Fibroblast of skin of back (primary cell): Measurements from ENCODE around the gene BBS9.
"Not testable (repeated sequence)": the region's sequence is repeated elsewhere in the genome, so short reads cannot be mapped to it uniquely, and the experiment has no call there.

Experiments used
- DNase-seq: peaks from one replicate; pipeline ENCODE4 v3.0.0-alpha.2; 2013

The BBS9 gene

GRCh38 chr7:33200282-33200681 is 70.9 kb downstream of the BBS9 start:
- peak; percentile 1 for DNase-seq

GRCh38 chr7:33201821-33202220 is 72.5 kb downstream of the BBS9 start:
- peak; percentile 11 for DNase-seq

- DNase-seq = no peak
Observed at GRCh38 chr7:33210958-33211357, 81.6 kb downstream of the BBS9 start.

- no peak for DNase-seq
Observed at GRCh38 chr7:33212144-33212543, 82.8 kb downstream of the BBS9 start.

DNA sequence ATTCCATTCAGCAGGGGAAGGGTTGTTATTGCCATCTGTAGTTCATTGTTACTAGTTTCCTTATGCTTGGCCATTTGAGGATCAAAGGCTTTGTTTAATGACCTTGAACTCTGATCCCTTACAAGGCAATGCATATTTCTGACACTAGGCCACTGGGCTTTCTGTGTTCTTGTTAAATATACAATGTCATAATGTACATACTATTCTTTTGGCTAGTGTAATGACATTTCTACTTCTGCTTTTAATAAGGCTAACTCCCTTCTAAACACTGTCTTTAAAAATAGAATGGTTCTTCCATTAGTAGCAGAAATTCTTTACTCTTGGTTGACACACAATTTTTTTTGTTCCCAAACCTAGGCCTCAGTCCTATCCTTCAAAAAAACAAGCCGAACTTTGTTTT is 86.6 kb downstream of the BBS9 start:
- no peak for DNase-seq

GRCh38 chr7:33217595-33217994 is 88.2 kb downstream of the BBS9 start:
- no peak for DNase-seq

DNA sequence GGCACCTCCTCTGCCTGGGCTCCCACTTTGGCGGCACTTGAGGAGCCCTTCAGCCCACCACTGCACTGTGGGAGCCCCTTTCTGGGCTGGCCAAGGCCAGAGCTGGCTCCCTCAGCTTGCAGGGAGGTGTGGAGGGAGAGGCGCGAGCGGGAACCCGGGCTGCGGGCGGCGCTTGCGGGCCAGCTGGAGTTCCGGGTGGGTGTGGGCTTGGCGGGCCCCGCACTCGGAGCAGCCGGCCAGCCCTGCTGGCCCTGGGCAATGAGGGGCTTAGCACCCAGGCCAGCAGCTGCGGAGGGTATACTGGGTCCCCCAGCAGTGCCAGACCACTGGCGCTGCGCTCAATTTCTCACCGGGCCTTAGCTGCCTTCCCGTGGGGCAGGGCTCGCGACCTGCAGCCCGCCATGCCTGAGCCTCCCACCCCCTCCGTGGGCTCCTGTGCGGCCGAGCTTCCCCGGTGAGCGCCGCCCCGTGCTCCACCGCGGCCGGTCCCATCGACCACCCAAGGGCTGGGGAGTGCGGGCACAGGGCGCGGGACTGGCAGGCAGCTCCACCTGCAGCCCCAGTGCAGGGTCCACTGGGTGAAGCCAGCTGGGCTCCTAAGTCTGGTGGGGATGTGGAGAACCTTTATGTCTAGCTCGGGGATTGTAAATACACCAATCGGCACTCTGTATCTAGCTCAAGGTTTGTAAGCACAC is 89.6 kb downstream of the BBS9 start:
- DNase-seq = not testable (repeated sequence)

GRCh38 chr7:33220231-33220630 is 90.9 kb downstream of the BBS9 start:
- DNase-seq = no peak

DNA sequence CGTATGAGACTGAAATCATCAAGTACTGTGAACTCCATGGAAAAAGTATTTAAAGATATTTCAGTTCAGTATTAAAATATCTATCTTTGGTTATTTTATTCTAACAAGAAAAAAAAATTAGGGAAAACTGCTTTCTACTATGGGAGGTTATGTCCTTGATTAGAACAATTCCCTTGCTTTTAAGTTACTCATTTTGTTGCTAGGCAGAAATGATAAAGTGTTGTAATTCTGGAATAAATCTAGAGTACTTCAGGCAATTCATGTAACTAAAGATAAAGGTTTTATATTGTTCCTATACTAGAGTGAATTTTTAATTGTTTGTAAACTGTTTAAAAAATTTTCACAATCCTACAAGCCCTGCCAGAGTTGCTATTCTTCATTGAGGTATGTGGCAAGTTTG is 92.0 kb downstream of the BBS9 start:
- DNase-seq = no peak

DNA sequence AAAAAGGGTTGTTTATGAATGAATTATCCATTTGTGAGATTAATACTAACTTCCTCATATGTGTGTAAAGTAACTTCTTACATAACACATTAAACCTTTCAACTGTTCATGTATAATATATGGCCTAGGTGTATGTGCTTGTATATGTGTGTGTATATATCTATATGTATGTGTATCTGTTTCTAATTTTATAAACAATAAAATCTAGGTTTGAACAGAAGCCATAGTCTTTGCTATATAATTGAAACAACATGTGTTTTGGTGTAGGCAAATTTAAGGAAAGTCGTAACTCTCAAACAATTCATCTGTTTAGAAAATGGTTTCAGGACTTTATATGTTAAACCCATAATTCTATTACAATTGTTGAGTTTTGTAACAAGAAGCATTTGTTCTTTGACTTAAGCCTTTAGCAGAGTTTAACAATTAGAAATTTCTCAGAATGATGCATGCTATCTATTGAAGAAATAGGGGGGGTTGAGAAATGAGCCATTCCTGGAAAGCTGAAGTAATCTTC is 103.3 kb downstream of the BBS9 start:
- no peak for DNase-seq

GRCh38 chr7:33233659-33234058 is 104.3 kb downstream of the BBS9 start:
- DNase-seq = no peak

GRCh38 chr7:33237036-33237435 is 107.7 kb downstream of the BBS9 start:
- DNase-seq = no peak

- peak; percentile 60 for DNase-seq
Observed at GRCh38 chr7:33243319-33243881, 114.0 kb downstream of the BBS9 start.

GRCh38 chr7:33248671-33249070 is 119.3 kb downstream of the BBS9 start:
- peak; percentile 20 for DNase-seq

GRCh38 chr7:33250421-33250871 is 121.1 kb downstream of the BBS9 start:
- DNase-seq = peak; percentile 72

DNA sequence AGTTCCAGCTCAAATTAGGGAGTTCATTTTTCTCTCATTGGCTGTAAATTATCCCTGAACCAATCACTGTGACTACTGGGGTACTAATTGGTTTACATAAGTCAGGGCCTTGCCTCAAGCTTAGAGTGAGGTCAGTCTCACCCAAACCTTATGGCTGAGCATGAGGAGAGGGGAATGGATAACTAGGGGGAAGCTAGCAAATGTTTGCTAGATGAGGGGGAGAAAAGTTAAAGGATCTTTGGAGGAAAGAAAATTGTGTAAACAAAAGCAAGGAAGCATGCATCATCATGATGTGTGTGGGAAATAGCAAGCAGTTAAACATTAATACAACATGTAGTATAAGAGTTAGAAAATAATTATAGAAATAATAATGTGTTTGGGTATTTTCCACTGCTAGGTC is 121.9 kb downstream of the BBS9 start:
- DNase-seq = no peak

DNA sequence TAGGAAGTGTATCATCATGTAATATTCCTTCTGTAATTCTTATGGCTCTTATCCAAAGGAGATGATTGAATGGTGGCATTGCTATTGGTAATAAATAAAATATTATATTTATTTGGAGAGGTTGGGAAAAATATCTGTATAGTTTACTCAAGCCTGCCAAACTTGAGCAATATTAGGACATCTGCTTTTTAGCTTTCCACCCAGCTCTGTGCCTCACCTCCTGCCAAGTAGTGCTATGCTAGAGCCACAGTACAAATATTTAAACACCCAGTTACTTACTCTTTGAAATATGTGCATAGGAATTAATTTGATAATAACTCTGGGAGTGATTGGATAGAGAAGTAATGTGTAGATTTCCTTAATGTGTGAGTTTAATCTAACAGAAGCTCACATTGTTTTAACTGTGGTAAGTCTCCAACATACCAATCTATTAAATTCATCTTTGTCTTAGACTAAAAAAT is 129.2 kb downstream of the BBS9 start:
- DNase-seq = peak; percentile 85

- no peak for DNase-seq
Observed at GRCh38 chr7:33261585-33261984, 132.2 kb downstream of the BBS9 start.

- peak; percentile 49 for DNase-seq
Observed at GRCh38 chr7:33262476-33262875, 133.1 kb downstream of the BBS9 start.

- DNase-seq = not testable (repeated sequence)
Observed at GRCh38 chr7:33271839-33272371, 142.5 kb downstream of the BBS9 start.

- no peak for DNase-seq
Observed at GRCh38 chr7:33273356-33273755, 144.0 kb downstream of the BBS9 start.

- DNase-seq = no peak
Observed at GRCh38 chr7:33276325-33276724, 147.0 kb downstream of the BBS9 start.

GRCh38 chr7:33276729-33277128 is 147.4 kb downstream of the BBS9 start:
- DNase-seq = no peak

DNA sequence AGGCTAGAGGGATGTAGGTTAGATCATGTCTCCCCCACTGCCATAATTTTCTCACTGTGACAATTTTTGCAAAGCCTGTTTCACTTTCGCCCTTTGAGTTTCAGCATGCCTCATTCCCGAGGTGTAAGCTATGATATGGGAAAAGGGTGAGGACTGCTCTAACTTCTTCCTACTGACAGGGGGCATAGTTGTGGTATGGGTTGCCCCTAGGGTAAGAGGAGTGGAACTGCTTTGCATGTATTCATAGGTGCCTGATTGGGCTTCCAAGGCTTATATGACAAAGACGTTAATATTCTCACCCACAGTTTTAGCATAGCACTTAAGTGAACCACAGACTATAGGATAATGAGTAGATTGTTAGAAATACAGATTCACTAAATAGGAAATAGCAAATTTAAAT is 148.7 kb downstream of the BBS9 start:
- DNase-seq = no peak
